ENCODE results near the gene IRF4.

IRF4 gene

GRCh38 chr6:429515-430121 is 38.1 kb downstream of the IRF4 start:
- no peak for DNase-seq (ENCODE audit: low spot score)
- in situ Hi-C loops (cut with MboI; ENCODE audit: low pct_unique_long_range_greater_than_20kb, low sequenced_read_pairs, unreplicated experiment): no loop called here
- no peak for TF ChIP-seq CTCF (IDR thresholded peaks at IDR 0.05; ENCODE audit: extremely low read depth, insufficient read depth, missing control alignments)

- TF ChIP-seq CTCF (IDR thresholded peaks at IDR 0.05; ENCODE audit: extremely low read depth, insufficient read depth, missing control alignments): no peak
- peak; percentile 74 for DNase-seq (ENCODE audit: low spot score)
- in situ Hi-C loops (cut with MboI; ENCODE audit: low pct_unique_long_range_greater_than_20kb, low sequenced_read_pairs, unreplicated experiment): no loop called here
Measured at GRCh38 chr6:431504-431903, 40.0 kb downstream of the IRF4 start.

GRCh38 chr6:431986-432385 is 40.4 kb downstream of the IRF4 start:
- peak; percentile 21 for DNase-seq (ENCODE audit: low spot score)
- no peak for TF ChIP-seq CTCF (IDR thresholded peaks at IDR 0.05; ENCODE audit: extremely low read depth, insufficient read depth, missing control alignments)
- in situ Hi-C loops (cut with MboI; ENCODE audit: low pct_unique_long_range_greater_than_20kb, low sequenced_read_pairs, unreplicated experiment): no loop called here

- in situ Hi-C loops (cut with MboI; ENCODE audit: low pct_unique_long_range_greater_than_20kb, low sequenced_read_pairs, unreplicated experiment): no loop called here
- no peak for TF ChIP-seq CTCF (IDR thresholded peaks at IDR 0.05; ENCODE audit: extremely low read depth, insufficient read depth, missing control alignments)
- DNase-seq (ENCODE audit: low spot score): peak; percentile 9
Measured at GRCh38 chr6:434051-434705, 42.6 kb downstream of the IRF4 start.

GRCh38 chr6:435441-436307 is 44.1 kb downstream of the IRF4 start:
- in situ Hi-C loops (cut with MboI; ENCODE audit: low pct_unique_long_range_greater_than_20kb, low sequenced_read_pairs, unreplicated experiment): no loop called here
- no peak for TF ChIP-seq CTCF (IDR thresholded peaks at IDR 0.05; ENCODE audit: extremely low read depth, insufficient read depth, missing control alignments)
- DNase-seq (ENCODE audit: low spot score): no peak

GRCh38 chr6:436308-437036 is 44.9 kb downstream of the IRF4 start:
- no peak for DNase-seq (ENCODE audit: low spot score)

More at GRCh38 chr6:436308-437036, 44.9 kb downstream of the IRF4 start:
- in situ Hi-C loops (cut with MboI; ENCODE audit: low pct_unique_long_range_greater_than_20kb, low sequenced_read_pairs, unreplicated experiment): no loop called here
- TF ChIP-seq CTCF (IDR thresholded peaks at IDR 0.05; ENCODE audit: extremely low read depth, insufficient read depth, missing control alignments): no peak

Measured in GM13977 (cell line).